GM12873 (cell line): ENCODE results near the gene SMIM10L1.

Experiments
- CTCF ChIP-seq: IDR thresholded peaks from 2 replicates; pipeline ENCODE4 v1.5.1; 2012; ENCODE audit warnings: low read depth, mild to moderate bottlenecking, moderate library complexity, low read length, control low read depth; ENCODE audit not compliant: insufficient read depth; ENCODE audit errors: missing control alignments

The SMIM10L1 gene

GRCh38 chr12:11171145-11171968, at the start of gene SMIM10L1:
Gene SMIM10L1 (plus strand): TSS chr12:11171194. CDS start chr12:11171357, 163 bp downstream.
- no peak for TF ChIP-seq CTCF

- TF ChIP-seq CTCF = no peak
These were observed 40.6 kb upstream of the SMIM10L1 start for GRCh38 chr12:11130382-11130781.

GRCh38 chr12:11130999-11131398, 40.0 kb upstream of the SMIM10L1 start:
- no peak for TF ChIP-seq CTCF

GRCh38 chr12:11133162-11133561, 37.8 kb upstream of the SMIM10L1 start:
- no peak for TF ChIP-seq CTCF

GRCh38 chr12:11133816-11134215, 37.2 kb upstream of the SMIM10L1 start:
- no peak for TF ChIP-seq CTCF

- TF ChIP-seq CTCF = no peak
These were observed 36.7 kb upstream of the SMIM10L1 start, which contains the start of gene TAS2R30 for GRCh38 chr12:11134305-11134704. Gene TAS2R30 (minus strand): TSS chr12:11134644. CDS start chr12:11134244, 400 bp downstream.

GRCh38 chr12:11136075-11136474, 34.9 kb upstream of the SMIM10L1 start:
- TF ChIP-seq CTCF = no peak
